WTC11 (cell line): Measurements from ENCODE around the gene CEACAM19. TPM values are rescaled to one million over a fixed set of nuclear protein-coding genes. Genes with fewer than 3 reads are reported as not detected.

ENCODE experiments used
- ATAC-seq: fragments of 200-7000 bp; cut with Tn5 transposase; 2 replicates; pipeline ENCODE4 v1.10.0; 2021; ENCODE audit warnings: mild to moderate bottlenecking, moderate library complexity
- CTCF ChIA-PET: fragments of 300-600 bp; sonication (Branson Sonifier 250); formaldehyde crosslinking; loops from one replicate; lab custom pipeline; 2021; ENCODE audit warnings: antibody characterized with exemption; lab: Charles Lee
- POLR2A ChIA-PET: fragments of 350-600 bp; sonication (Branson Sonifier 250); formaldehyde crosslinking; loops from one replicate; lab custom pipeline; 2021; ENCODE audit warnings: antibody characterized with exemption; lab: Charles Lee
- DNase-seq: peaks from one replicate; pipeline ENCODE4 v3.0.0; 2021; ENCODE audit warnings: low spot score
- H3K27ac Mint-ChIP-seq: 2 replicates; pipeline ENCODE4 v1.8.0; 2021; ENCODE audit warnings: mixed read lengths
- H3K27me3 Mint-ChIP-seq: 2 replicates; pipeline ENCODE4 v1.8.0; 2021; ENCODE audit warnings: low read depth, mild to moderate bottlenecking, moderate library complexity, mixed read lengths
- H3K36me3 Mint-ChIP-seq: 2 replicates; pipeline ENCODE4 v1.8.0; 2021; ENCODE audit warnings: mixed read lengths
- H3K4me1 Mint-ChIP-seq: 2 replicates; pipeline ENCODE4 v1.8.0; 2022; ENCODE audit warnings: mixed read lengths
- H3K4me3 Mint-ChIP-seq: 2 replicates; pipeline ENCODE4 v1.8.0; 2021; ENCODE audit warnings: mild to moderate bottlenecking, moderate library complexity, mixed read lengths
- H3K9me3 Mint-ChIP-seq: 2 replicates; pipeline ENCODE4 v1.8.0; 2021; ENCODE audit warnings: mixed read lengths
- CREB1 ChIP-seq: sonication (generic); formaldehyde crosslinking; IDR thresholded peaks from 2 replicates; pipeline ENCODE4 v1.8.0; 2023; ENCODE audit warnings: mild to moderate bottlenecking, missing genetic modification reagents
- ESRRA ChIP-seq: sonication (generic); formaldehyde crosslinking; IDR thresholded peaks from 2 replicates; pipeline ENCODE4 v1.8.1; 2022; ENCODE audit warnings: mild to moderate bottlenecking, missing genetic modification reagents, borderline replicate concordance
- HMGA2 ChIP-seq: fragments of 250-450 bp; sonication (Bioruptor Pico); IDR thresholded peaks from 2 replicates; pipeline ENCODE4 v1.4.0; 2021; ENCODE audit warnings: mild to moderate bottlenecking, moderate library complexity
- IRF1 ChIP-seq: sonication (generic); formaldehyde crosslinking; IDR thresholded peaks from 2 replicates; pipeline ENCODE4 v1.8.0; 2023; ENCODE audit warnings: missing genetic modification reagents
- MXD4 ChIP-seq: fragments of 250-450 bp; sonication (Bioruptor Pico); IDR thresholded peaks from 2 replicates; pipeline ENCODE4 v1.8.0; 2021; ENCODE audit warnings: mild to moderate bottlenecking, moderate library complexity, borderline replicate concordance
- PRDM15 ChIP-seq: sonication (generic); formaldehyde crosslinking; IDR thresholded peaks from 2 replicates; pipeline ENCODE4 v1.8.0; 2022; ENCODE audit warnings: missing genetic modification reagents
- ZBTB21 ChIP-seq: sonication (generic); formaldehyde crosslinking; IDR thresholded peaks from 2 replicates; pipeline ENCODE4 v1.8.1; 2023; ENCODE audit warnings: mild to moderate bottlenecking, missing genetic modification reagents, borderline replicate concordance
- ZNF121 ChIP-seq: sonication (generic); formaldehyde crosslinking; IDR thresholded peaks from 2 replicates; pipeline ENCODE4 v1.8.0; 2023; ENCODE audit warnings: missing genetic modification reagents
- ZNF219 ChIP-seq: sonication (generic); formaldehyde crosslinking; IDR thresholded peaks from 2 replicates; pipeline ENCODE4 v1.8.0; 2023; ENCODE audit warnings: missing genetic modification reagents, mild to moderate bottlenecking, borderline replicate concordance
- total RNA-seq: library from RNA; stranded (reverse); gene quantifications from 3 replicates; pipeline ENCODE4 v1.2.3, GENCODE V29; 2021
- TF ChIP-seq, protein P1 (sequence below): sonication (generic); formaldehyde crosslinking; IDR thresholded peaks from 2 replicates; pipeline ENCODE4 v1.8.0; 2022; ENCODE audit warnings: mild to moderate bottlenecking, missing genetic modification reagents
- TF ChIP-seq, protein P2 (sequence below): fragments of 250-450 bp; sonication (Bioruptor Pico); IDR thresholded peaks from 2 replicates; pipeline ENCODE4 v2.1.2; 2022; ENCODE audit warnings: mild to moderate bottlenecking, moderate library complexity
- TF ChIP-seq, protein P3 (sequence below): sonication (generic); formaldehyde crosslinking; IDR thresholded peaks from 2 replicates; pipeline ENCODE4 v1.8.1; 2023; ENCODE audit warnings: mild to moderate bottlenecking, missing genetic modification reagents
- TF ChIP-seq, protein P4 (sequence below): fragments of 250-450 bp; sonication (Bioruptor Pico); IDR thresholded peaks from 2 replicates; pipeline ENCODE4 v1.8.0; 2021; ENCODE audit warnings: mild to moderate bottlenecking
- TF ChIP-seq, protein P5 (sequence below): sonication (generic); formaldehyde crosslinking; IDR thresholded peaks from 2 replicates; pipeline ENCODE4 v1.8.1; 2023; ENCODE audit warnings: mild to moderate bottlenecking, missing genetic modification reagents, borderline replicate concordance
- TF ChIP-seq, protein P6 (sequence below): sonication (generic); formaldehyde crosslinking; IDR thresholded peaks from 2 replicates; pipeline ENCODE4 v1.8.1; 2022; ENCODE audit warnings: low read depth, missing genetic modification reagents, borderline replicate concordance

The CEACAM19 gene
- total RNA-seq, 1 experiment from 2014 or later, result 2.9 TPM

DNA sequence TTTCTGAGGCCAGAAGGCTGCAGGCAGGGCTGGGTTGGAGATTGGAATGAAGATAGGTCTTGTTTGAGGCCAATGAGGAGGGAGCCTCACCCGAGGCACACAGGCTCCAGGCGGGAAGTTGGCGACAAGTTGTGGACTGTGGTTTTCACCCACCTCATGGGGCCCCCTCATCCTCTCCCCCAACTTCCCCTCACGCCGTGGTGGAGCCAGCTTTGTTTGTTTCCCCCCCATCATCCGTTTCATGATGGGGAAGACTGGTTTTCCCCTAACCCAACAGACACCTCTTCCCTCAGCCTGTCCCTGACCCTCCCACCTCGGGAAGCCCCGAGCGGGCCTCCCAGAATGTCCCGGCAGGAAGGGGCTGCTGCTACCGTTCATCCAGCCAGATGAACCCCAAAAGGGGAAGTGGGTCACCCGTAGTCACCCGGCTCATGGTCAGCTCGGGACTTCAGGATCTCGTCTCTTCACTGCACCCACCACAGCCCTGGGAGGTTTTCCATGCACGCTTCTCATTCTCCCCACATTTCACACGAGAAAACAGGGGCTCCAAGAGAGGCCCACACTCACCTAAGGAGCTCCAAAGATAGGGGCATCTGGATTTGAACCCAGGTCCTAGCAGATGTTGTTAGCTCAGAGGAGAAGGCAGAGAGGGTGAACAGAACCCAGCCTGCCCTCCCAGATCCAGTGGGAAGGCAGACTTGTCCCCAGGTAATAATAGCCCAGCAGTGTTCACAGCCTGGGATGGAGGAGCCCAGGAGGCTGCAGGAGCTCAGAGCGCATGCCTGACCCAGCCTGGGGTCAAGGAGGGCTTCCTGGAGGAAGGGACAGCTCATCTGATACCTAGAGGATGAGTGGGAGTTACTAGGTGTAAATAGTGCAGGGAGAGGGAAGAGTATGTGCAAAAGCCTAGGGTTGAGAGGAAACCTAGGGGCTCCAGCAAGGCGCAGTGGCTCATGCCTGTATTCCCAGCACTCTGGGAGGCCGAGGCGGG lies 51.1 kb downstream of the CEACAM19 start (continued):
- no peak for TF ChIP-seq HMGA2
- TF ChIP-seq, protein P1, sequence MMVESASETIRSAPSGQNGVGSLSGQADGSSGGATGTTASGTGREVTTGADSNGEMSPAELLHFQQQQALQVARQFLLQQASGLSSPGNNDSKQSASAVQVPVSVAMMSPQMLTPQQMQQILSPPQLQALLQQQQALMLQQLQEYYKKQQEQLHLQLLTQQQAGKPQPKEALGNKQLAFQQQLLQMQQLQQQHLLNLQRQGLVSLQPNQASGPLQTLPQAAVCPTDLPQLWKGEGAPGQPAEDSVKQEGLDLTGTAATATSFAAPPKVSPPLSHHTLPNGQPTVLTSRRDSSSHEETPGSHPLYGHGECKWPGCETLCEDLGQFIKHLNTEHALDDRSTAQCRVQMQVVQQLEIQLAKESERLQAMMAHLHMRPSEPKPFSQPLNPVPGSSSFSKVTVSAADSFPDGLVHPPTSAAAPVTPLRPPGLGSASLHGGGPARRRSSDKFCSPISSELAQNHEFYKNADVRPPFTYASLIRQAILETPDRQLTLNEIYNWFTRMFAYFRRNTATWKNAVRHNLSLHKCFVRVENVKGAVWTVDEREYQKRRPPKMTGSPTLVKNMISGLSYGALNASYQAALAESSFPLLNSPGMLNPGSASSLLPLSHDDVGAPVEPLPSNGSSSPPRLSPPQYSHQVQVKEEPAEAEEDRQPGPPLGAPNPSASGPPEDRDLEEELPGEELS (CRISPR knock-in tag), result no peak
- TF ChIP-seq, protein P2, sequence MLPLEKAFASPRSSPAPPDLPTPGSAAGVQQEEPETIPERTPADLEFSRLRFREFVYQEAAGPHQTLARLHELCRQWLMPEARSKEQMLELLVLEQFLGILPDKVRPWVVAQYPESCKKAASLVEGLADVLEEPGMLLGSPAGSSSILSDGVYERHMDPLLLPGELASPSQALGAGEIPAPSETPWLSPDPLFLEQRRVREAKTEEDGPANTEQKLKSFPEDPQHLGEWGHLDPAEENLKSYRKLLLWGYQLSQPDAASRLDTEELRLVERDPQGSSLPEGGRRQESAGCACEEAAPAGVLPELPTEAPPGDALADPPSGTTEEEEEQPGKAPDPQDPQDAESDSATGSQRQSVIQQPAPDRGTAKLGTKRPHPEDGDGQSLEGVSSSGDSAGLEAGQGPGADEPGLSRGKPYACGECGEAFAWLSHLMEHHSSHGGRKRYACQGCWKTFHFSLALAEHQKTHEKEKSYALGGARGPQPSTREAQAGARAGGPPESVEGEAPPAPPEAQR, result no peak
- TF ChIP-seq, protein P3, sequence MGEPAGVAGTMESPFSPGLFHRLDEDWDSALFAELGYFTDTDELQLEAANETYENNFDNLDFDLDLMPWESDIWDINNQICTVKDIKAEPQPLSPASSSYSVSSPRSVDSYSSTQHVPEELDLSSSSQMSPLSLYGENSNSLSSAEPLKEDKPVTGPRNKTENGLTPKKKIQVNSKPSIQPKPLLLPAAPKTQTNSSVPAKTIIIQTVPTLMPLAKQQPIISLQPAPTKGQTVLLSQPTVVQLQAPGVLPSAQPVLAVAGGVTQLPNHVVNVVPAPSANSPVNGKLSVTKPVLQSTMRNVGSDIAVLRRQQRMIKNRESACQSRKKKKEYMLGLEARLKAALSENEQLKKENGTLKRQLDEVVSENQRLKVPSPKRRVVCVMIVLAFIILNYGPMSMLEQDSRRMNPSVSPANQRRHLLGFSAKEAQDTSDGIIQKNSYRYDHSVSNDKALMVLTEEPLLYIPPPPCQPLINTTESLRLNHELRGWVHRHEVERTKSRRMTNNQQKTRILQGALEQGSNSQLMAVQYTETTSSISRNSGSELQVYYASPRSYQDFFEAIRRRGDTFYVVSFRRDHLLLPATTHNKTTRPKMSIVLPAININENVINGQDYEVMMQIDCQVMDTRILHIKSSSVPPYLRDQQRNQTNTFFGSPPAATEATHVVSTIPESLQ (CRISPR knock-in tag), result no peak
- TF ChIP-seq CREB1 (CRISPR knock-in tag), result no peak
- TF ChIP-seq, protein P4, sequence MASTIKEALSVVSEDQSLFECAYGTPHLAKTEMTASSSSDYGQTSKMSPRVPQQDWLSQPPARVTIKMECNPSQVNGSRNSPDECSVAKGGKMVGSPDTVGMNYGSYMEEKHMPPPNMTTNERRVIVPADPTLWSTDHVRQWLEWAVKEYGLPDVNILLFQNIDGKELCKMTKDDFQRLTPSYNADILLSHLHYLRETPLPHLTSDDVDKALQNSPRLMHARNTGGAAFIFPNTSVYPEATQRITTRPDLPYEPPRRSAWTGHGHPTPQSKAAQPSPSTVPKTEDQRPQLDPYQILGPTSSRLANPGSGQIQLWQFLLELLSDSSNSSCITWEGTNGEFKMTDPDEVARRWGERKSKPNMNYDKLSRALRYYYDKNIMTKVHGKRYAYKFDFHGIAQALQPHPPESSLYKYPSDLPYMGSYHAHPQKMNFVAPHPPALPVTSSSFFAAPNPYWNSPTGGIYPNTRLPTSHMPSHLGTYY (CRISPR knock-in tag), result no peak
- no peak for TF ChIP-seq ESRRA
- no peak for TF ChIP-seq MXD4 (CRISPR knock-in tag)

GRCh38 chr19:44723299-44723951 lies 52.1 kb downstream of the CEACAM19 start:
- CTCF ChIA-PET, result interaction anchor here (0.5 to 15.6 kb wide), 74 partner anchors 9 to 402 kb away, joined by 3 to 548 read pairs (median 5); partner anchors contain the start of genes APOE, BCAM, BCL3 and CBLC
- POLR2A ChIA-PET, result interaction anchor here (0.5 to 2.0 kb wide), 6 partner anchors 44 to 140 kb away, joined by 3 to 11 read pairs (median 4); partner anchors contain the start of genes BCAM and NECTIN2
- H3K4me3 Mint-ChIP-seq, result no peak overlapping the region
- DNase-seq (no peak), ATAC-seq (no peak)
- TF ChIP-seq, protein P5, sequence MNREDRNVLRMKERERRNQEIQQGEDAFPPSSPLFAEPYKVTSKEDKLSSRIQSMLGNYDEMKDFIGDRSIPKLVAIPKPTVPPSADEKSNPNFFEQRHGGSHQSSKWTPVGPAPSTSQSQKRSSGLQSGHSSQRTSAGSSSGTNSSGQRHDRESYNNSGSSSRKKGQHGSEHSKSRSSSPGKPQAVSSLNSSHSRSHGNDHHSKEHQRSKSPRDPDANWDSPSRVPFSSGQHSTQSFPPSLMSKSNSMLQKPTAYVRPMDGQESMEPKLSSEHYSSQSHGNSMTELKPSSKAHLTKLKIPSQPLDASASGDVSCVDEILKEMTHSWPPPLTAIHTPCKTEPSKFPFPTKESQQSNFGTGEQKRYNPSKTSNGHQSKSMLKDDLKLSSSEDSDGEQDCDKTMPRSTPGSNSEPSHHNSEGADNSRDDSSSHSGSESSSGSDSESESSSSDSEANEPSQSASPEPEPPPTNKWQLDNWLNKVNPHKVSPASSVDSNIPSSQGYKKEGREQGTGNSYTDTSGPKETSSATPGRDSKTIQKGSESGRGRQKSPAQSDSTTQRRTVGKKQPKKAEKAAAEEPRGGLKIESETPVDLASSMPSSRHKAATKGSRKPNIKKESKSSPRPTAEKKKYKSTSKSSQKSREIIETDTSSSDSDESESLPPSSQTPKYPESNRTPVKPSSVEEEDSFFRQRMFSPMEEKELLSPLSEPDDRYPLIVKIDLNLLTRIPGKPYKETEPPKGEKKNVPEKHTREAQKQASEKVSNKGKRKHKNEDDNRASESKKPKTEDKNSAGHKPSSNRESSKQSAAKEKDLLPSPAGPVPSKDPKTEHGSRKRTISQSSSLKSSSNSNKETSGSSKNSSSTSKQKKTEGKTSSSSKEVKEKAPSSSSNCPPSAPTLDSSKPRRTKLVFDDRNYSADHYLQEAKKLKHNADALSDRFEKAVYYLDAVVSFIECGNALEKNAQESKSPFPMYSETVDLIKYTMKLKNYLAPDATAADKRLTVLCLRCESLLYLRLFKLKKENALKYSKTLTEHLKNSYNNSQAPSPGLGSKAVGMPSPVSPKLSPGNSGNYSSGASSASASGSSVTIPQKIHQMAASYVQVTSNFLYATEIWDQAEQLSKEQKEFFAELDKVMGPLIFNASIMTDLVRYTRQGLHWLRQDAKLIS (CRISPR knock-in tag), result no peak
- no peak for TF ChIP-seq IRF1 (CRISPR knock-in tag)
- TF ChIP-seq, protein P6, sequence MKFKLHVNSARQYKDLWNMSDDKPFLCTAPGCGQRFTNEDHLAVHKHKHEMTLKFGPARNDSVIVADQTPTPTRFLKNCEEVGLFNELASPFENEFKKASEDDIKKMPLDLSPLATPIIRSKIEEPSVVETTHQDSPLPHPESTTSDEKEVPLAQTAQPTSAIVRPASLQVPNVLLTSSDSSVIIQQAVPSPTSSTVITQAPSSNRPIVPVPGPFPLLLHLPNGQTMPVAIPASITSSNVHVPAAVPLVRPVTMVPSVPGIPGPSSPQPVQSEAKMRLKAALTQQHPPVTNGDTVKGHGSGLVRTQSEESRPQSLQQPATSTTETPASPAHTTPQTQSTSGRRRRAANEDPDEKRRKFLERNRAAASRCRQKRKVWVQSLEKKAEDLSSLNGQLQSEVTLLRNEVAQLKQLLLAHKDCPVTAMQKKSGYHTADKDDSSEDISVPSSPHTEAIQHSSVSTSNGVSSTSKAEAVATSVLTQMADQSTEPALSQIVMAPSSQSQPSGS, result no peak
- TF ChIP-seq ZNF219 (CRISPR knock-in tag), result no peak
- peak; percentile 58 for TF ChIP-seq PRDM15
- no peak for TF ChIP-seq ZNF121 (CRISPR knock-in tag)
- no peak for TF ChIP-seq ZBTB21 (CRISPR knock-in tag)
- peaks cover 27% of the 10 kb centered on the region for H3K4me1 Mint-ChIP-seq
- H3K36me3 Mint-ChIP-seq, result no peaks in the 10 kb centered on the region
- peaks cover 4% of the 10 kb centered on the region for H3K27me3 Mint-ChIP-seq
- no peaks in the 10 kb centered on the region for H3K9me3 Mint-ChIP-seq
- H3K27ac Mint-ChIP-seq, result no peak overlapping the region
